HG03039 (cell line): ENCODE results near the gene ATP8B3.
"Not testable (repeated sequence)": the region's sequence is repeated elsewhere in the genome, so short reads cannot be mapped to it uniquely, and the experiment has no call there.

Source experiments
- ATAC-seq: cut with Tn5 transposase; IDR thresholded peaks from one replicate; pipeline ENCODE4 v1.9.1; 2021; ENCODE audit warnings: mild to moderate bottlenecking, moderate library complexity; ENCODE audit not compliant: unreplicated experiment

The ATP8B3 gene

GRCh38 chr19:1799695-1800342 is 12.3 kb downstream of the ATP8B3 start:
- no peak for ATAC-seq

GRCh38 chr19:1797313-1797712 is 14.8 kb downstream of the ATP8B3 start:
- ATAC-seq, result not testable (repeated sequence)

- ATAC-seq, result no peak
Observed at GRCh38 chr19:1796395-1797142, 15.5 kb downstream of the ATP8B3 start.

- ATAC-seq, result no peak
Observed at GRCh38 chr19:1794424-1795172, 17.5 kb downstream of the ATP8B3 start.

- ATAC-seq, result no peak
Observed at GRCh38 chr19:1791879-1792278, 20.2 kb downstream of the ATP8B3 start.

- ATAC-seq, result no peak
Observed at GRCh38 chr19:1790054-1790792, 21.9 kb downstream of the ATP8B3 start.

GRCh38 chr19:1789261-1790041 is 22.6 kb downstream of the ATP8B3 start:
- no peak for ATAC-seq

- ATAC-seq, result no peak
Observed at GRCh38 chr19:1787116-1787515, 25.0 kb downstream of the ATP8B3 start.

- ATAC-seq, result no peak
Observed at GRCh38 chr19:1786668-1787067, 25.4 kb downstream of the ATP8B3 start.

GRCh38 chr19:1785310-1785709 is 26.8 kb downstream of the ATP8B3 start:
- ATAC-seq, result no peak

GRCh38 chr19:1783874-1784273 is 28.2 kb downstream of the ATP8B3 start:
- no peak for ATAC-seq

GRCh38 chr19:1783354-1783753 is 28.7 kb downstream of the ATP8B3 start:
- no peak for ATAC-seq

GRCh38 chr19:1782521-1782920 is 29.6 kb downstream of the ATP8B3 start:
- ATAC-seq, result no peak

- no peak for ATAC-seq
Observed at GRCh38 chr19:1780272-1780958, 31.7 kb downstream of the ATP8B3 start.

GRCh38 chr19:1779574-1779973 is 32.5 kb downstream of the ATP8B3 start:
- ATAC-seq, result no peak

GRCh38 chr19:1777149-1777548 is 34.9 kb downstream of the ATP8B3 start:
- no peak for ATAC-seq

GRCh38 chr19:1776606-1777147 is 35.4 kb downstream of the ATP8B3 start:
- ATAC-seq, result no peak

- no peak for ATAC-seq
Observed at GRCh38 chr19:1775951-1776605, 36.0 kb downstream of the ATP8B3 start.
